GM21360 (cell line): ENCODE data around the gene RPL21.
A peak's percentile ranks its signal among the peaks of the same experiment; 100 is the strongest.
"Not testable (repeated sequence)": the region's sequence is repeated elsewhere in the genome, so short reads cannot be mapped to it uniquely, and the experiment has no call there.

Experiments used
- ATAC-seq: cut with Tn5 transposase; IDR thresholded peaks from one replicate; pipeline ENCODE4 v1.9.1; 2021; ENCODE audit warnings: mild to moderate bottlenecking, moderate library complexity; ENCODE audit not compliant: unreplicated experiment

RPL21 gene

DNA sequence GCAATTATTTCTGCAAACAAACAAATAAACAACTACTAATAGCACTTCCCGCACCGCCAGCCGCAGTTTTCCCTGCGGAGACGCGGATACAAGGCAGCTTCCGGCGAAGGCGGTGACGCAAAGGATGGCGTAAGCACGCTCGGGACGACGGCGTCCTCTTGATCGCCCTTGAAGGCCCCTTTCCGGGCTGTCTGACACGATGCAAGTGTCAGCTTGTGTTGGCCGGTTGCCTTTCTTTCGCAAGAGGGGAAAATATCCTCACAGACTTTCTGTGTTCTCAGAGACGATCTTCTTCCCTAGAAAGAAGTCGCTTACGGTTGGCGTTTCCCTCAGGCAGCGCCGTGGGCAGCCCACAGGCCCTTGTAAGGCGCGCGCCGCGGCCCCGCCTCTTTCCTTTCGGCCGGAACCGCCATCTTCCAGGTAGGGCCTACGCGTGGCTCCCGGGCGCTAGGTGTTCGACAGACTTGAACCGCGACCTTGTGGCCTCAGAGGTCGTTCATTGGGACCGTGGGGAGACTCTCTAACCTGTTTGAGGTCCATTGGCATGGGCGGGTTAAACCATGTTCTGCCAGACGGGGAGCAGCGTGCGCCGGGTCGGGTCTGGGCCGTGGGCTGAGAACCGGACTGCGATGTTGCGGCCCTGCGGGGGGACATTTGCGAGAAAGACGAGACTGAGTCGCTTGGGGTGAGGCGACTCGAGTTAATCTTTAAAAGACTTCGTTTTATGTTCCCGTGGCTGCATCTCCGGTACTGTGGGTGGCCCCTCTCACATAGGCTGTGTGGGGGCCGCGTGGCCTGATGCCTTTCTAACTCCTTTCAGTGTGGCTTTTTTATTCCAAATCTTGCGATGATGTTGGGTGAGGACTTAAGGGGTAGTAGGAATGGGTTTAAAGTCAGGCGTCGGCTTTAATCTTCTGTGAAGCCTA lies at the start of gene RPL21:
Gene RPL21, plus strand, starts transcription at position 393 of the 926 bp plus-strand sequence. CDS start 2,219 bp downstream, outside the sequence.
- peak; percentile 89 for ATAC-seq

DNA sequence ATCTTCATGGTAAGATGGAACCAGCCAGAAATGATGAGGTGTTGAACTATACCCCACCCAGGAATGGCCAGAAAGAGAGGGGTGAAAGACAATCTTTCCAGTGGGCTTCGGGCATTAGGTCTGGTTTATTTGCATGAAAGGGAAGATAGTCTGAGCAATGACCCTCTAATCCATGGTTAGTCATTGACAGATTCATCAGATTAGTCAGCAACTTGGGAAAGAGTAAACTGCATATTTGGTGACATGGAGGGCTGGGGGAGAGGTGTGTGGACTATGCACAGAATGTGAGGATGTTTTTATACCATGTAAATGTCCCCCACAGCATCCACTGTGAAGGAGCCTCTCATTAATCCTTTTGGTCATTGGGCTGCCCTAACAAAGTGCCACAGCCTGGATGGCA lies 49.7 kb upstream of the RPL21 start:
- ATAC-seq = no peak

DNA sequence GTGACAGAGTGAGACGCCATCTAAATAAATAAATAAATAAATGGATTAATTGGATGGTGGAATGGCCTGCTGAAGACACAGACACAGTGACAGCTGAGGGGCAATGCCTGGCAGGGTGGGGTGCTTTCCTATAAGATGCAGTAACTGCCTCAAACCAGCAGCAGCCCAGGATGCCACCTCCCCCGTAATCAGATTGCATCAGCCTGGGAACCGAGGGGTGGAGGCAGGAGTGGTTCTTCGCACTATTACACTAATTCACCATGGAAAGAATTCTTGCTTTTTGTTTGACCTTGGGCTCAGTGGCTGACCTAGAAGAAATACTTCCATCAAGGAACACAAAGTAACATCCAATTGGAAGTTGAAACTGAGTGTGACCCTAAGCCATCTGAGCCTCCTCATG lies 48.2 kb upstream of the RPL21 start:
- ATAC-seq = no peak

DNA sequence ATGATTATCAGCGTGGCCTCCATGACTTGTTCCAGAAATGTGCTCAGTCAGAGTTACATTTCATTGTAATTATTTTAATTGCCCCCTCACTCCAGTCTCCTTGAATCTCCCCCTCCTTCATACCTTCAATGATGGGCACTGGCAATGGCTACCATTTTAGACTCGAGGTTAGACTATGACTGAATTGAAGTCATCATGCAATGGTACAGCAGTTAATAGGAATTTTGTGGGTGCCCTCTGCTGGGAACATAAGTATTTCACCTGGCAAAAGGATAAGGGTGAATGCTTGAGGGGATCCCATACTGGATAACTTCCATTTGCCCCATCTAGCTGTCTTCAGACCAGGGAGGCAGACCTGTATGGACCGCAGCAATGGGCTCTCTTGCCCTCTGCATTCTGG lies 47.5 kb upstream of the RPL21 start:
- no peak for ATAC-seq

DNA sequence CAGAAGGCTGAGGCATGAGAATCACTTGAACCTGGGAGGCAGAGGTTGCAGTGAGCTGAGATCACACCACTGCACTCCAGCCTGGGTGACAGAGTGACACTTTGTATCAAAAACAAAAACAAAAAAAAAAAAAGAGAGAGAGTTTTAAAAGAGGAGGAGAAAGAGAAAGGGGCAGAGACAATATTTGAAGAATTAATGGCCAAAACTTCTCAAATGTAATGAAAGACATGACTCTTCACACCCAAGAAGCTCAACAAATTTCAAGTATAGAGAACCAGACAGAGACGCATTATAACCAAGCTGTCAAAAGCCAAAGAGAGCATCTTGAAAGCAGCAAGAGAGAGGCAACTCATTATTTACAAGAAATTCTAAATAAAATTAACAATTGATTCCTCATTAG lies 42.8 kb upstream of the RPL21 start:
- ATAC-seq = no peak

DNA sequence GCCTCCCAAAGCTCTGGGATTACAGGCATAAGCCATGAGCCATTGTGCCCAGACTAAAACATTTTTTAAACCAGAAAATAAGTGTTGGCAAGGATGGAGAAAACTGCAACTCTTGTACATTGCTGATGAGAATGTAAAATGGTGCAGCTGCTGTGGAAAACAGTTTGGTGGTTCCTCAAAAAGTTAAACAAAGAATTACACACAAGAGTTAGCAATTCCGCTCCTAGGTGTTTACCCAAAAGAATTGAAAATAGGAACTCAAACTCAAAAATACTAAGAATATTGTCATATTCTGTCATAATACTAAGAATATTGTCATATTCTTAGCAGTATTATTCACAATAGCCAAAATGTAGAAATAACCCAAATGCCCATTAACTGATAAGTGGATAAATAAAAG lies 40.1 kb upstream of the RPL21 start:
- ATAC-seq = no peak

DNA sequence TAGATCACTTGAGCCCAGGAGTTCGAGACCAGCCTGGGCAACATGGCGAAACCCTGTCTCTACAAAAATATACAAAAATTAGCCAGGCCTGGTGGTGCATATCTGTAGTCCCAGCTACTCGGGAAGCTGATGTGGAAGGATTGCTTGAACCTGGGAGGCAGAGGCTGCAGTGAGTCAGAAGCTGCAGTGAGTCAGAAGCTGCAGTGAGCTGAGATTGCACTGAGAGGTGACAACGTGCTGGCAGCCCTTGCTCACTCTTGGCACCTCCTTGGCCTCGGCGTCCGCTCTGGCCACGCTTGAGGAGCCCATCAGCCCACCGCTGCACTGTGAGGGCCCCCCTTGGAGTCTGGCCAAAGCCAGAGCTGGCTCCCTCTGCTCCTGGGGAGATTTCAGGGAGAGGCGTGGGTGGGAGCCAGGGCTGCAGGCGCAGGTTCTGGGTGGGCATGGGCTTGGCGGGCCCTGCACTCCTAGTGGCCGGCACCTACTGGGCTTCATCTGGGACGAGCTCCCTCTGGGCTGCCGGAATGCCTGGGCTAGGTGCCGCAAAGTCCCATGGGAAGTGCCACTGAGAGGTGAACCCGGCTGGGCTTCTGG lies 39.5 kb upstream of the RPL21 start:
- ATAC-seq = no peak

DNA sequence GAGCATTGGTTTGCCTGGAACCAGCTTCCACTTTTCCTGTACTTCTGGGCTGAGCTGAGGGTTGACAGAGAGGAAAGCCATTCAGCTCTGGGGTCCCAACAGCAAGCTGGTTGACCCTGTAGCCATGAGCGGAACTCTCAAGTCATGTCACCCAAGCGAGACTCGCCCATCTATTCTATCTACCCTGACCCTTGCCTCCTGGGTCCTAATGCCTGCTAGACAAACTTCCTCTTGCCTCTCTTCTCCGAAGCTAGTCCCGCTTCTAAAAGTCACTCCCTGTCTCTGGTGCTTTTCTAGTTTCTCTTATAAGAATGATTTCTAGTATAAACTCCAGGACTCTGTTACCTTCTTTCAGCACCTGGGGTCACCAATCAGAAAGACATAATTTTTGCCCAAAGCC lies 38.0 kb upstream of the RPL21 start:
- ATAC-seq = not testable (repeated sequence)

DNA sequence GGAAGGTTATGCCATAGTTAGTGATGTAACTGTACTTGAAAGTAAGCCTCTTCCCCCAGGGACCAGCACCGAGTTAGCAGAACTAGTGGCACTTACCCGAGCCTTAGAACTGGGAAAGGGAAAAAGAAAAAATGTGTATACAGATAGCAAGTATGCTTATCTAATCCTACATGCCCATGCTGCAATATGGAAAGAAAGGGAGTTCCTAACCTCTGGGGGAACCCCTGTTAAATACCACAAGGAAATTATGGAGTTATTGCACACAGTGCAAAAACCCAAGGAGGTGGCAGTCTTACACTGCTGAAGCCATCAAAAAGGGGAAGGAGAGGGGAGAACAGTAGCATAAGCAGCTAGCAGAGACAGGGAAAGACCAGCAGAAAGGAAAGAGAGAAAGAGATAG lies 33.6 kb upstream of the RPL21 start:
- not testable (repeated sequence) for ATAC-seq

DNA sequence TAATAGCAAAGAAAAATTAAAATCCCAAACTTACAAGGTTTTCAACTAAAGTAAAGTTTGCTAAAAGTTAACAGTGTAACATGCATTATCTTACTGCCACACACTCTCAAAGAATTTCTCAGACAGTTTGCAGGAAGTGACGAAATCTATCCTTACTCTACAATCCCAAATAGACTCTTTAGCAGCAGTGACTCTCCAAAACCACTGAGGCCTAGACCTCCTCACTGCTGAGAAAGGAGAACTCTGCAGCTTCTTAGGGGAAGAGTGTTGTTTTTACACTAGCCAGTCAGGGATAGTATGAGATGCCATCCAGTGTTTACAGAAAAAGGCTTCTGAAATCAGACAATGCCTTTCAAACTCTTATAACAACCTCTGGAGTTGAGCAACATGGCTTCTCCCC lies 32.5 kb upstream of the RPL21 start:
- not testable (repeated sequence) for ATAC-seq

DNA sequence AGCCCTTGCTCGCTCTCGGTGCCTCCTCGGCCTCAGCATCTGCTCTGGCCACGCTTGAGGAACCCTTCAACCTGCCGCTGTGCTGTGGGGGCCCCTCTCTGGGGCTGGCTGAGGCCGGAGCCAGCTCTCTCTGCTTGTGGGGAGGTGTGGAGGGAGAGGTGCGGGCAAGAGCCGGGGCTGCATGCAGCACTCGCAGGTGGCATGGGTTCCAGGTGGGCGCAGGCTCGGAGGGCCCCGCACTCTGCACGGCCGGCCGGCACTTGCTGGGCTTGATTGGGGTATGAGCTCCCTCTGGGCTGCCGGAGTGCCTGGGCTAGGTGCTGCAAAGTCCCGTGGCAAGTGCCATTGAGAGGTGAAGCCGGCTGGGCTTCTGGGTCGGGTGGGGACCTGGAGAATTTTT lies 31.7 kb upstream of the RPL21 start:
- no peak for ATAC-seq

DNA sequence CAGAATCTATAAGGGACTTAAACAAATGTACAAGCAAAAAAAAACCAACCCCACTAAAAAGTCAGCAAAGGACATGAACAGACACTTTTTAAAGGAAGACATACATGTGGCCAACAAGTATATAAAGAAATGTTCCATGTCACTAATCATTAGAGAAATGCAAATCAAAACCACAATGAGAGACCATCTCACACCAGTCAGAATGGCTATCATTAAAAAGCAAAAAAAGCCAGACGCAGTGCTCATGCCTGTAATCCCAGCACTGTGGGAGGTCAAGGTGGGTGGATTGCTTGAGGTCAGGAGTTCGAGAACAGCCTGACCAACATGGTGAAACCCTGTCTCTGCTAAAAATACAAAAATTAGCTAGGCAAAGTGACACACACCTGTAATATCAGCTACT lies 29.3 kb upstream of the RPL21 start:
- ATAC-seq = not testable (repeated sequence)

DNA sequence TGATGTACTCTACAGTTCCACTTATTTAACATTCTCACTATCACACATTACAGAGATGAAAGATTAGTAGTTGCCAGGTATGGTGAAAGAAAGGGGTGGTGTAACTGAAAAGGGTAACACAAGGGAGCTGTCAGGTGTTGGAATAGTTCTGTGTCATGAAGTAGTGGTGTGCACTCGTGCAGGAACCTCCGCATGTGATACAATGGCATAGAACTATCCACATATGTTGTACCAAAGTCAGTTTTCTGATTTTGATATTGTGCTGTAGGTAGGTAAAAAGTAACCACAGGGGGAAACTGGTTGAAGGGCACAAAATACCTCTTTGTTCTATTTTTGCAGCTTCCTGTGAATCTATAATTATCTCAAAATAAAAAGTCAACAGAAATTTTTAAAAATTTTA lies 24.4 kb upstream of the RPL21 start:
- ATAC-seq = no peak

DNA sequence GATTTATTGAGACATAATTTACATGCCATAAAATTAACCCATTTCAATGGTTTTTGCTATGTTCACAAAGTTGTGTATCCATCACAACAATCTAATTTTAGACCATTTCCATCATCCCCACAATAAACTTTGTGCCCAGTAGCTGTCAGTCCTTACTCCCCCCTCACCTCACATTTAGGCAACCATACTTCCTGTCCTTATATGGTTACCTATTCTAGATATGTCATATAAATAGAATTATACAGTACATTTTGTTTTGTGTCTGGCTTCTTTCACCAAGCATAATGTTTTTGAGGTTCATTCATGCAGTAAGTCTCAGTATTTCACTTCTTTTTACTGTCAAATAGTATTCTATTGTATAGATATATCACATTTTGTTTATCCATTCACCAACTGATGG lies 23.2 kb upstream of the RPL21 start:
- ATAC-seq = no peak

DNA sequence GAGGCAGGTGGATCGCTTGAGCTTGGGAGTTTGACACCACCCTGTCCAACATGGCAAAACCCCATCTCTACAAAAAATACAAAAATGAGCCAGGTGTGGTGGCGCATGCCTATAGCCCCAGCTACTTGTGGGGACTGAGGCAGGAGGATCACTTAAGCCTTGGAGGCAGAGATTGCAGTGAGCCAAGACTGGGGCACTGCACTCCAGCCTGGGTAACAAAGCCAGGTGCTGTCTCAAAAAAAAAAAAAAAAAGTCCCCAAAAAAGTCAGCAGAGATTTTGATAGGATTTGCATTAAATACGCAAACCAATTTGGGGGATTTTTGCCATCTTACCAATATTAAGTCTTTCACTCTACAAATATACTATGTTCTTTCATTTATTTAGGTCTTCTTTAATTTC lies 21.7 kb upstream of the RPL21 start:
- no peak for ATAC-seq

DNA sequence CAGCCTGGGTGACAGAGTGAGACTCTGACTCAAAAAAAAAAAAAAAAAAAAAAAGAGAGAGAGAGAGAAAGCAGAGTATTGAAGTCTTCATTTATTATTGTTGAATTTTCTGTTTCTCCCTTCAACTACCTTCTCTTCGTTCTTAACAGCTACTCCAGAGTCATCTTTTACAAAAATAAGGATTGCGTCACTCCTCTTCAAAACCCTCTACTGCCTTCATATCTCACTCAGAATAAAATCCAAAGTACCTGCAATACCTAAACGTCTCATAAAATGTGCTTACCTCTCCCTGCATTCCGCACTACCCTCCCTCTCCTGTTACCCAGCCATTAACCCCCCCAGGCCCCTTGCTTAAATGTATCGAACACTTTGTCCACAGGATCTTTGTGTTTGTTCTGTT lies 17.4 kb upstream of the RPL21 start:
- no peak for ATAC-seq

DNA sequence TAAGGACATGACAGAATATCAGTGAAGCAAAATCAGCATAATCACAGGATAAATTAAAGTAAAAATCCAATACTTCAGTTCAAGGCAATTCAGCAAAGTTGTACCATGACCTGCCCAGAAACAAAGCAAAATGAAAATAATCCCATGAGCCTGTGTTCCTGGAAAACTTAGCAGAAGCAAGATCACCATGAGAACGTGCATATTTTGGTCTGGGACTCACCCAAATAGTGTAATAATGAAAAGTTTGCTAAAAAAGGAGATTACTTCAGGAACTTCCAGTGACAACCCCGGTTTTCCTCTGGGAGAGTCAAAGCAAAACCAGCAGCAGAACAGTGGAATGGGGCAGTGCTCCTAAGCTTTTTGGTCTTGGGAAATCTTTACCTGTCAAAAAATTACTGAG lies 14.9 kb upstream of the RPL21 start:
- no peak for ATAC-seq

DNA sequence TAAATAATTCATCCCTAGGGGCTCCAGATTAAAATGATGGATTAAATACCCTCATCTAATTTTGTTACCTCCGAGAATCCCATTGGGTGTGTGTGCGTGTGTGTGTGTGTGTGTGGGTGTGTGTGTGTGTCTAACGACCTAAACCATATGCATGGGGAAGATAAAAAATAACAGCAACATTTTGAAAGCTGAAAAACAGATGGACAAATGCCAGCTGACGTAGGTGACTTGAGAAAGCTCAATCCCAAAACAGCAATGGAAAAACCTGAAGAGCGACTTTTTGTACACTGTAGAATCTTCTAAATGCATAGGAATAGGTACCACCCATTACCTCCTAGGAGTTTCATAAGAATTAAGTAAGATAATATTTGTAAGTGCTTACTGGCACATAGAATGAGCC lies 8.7 kb upstream of the RPL21 start:
- no peak for ATAC-seq

DNA sequence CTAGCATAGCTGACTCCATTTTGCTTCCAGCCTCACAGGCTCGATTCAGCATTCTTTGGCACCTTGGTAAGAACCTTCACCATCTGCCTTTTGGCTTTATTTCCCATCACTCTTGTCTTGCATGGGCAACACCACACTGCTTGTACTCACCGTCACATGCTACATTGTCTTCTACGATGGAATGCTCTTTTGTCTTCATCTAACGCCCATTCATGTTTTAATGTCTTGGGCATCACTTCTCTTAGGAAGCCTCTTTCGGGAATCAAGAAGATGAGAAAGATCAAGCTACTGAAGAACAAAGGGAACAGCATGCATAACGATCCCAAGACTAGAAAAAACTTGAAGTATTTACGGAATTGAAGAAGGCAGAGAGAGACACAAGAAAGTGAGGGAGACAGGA lies 5.7 kb upstream of the RPL21 start:
- ATAC-seq = no peak

DNA sequence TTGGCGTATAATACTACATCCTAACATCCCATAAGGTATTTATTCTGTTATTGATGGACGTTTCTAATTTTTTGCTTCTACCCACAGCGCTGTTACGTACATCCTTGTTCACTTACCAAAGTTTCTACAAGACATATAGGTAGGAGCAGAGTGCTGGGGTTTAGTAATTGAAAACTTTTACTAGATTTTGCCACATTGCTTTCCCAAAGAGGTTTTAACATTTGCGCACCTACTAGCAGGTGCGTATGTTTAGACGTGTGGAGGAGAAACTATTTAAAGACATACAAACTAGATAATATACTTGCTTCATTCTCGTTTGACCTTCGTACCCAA lies 559 bp upstream of the RPL21 start:
- peak; percentile 3 for ATAC-seq

DNA sequence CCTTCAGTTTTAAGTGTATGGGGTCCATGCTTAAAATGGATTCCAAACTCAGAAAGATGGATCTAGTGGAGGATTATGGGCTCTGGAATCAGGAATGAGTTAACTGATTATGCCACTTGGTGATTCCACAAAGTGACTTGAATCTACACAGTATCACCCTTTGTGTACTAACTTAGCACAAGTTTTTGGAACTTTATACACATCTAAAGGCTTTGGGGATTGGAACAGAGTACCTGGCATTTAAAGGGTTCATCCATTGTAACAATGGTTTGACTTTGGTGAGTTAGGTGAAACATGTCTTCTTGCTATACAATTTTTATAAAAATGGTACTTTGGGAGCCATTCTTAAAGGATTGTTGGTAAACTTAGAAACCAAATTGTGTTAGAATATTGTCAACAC lies 1.1 kb downstream of the RPL21 start:
- ATAC-seq = no peak

DNA sequence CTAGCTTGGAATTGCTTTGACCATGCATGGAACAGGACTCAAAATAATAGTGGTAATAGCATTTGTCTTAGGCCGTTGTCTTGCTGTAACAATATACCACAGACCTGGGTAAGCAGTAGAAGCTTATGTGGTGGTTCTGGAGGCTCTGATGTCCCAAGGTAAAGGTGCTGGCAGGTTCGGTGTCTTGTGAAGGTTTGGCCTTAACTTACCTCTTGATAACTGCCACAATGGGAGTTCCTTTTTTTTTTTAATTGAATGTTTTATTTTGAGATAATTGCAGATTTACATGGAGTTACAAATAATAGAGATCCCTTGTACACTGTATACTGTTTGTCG lies 5.8 kb downstream of the RPL21 start:
- no peak for ATAC-seq
